Heart right ventricle (tissue), 16 donors: Measurements from ENCODE around the gene CMA1. TPM values are rescaled to one million over a fixed set of nuclear protein-coding genes. Genes with fewer than 3 reads are reported as not detected.
"Not testable (repeated sequence)": the region's sequence is repeated elsewhere in the genome, so short reads cannot be mapped to it uniquely, and the experiment has no call there.

Experiments
- ATAC-seq, 8 donors: fragments of 200-7000 bp; cut with Tn5 transposase; one replicate each; pipeline ENCODE4 v1.9.1; 2020; ENCODE audit warnings: mild to moderate bottlenecking in 8 of 8, moderate library complexity in 8 of 8, moderate number of reproducible peaks in 1 of 8
- DNase-seq, 2 donors: peaks; one replicate each; pipeline ENCODE4 v3.0.0-alpha.2; 2020
- H3K27ac ChIP-seq, 10 donors: fragments of 200-600 bp; sonication (generic) in 2 of 10; one replicate each; pipeline versions ENCODE4 v1.5.0 to v1.8.0; 2020 to 2022; ENCODE audit warnings: mild to moderate bottlenecking in 3 of 10
- H3K27me3 ChIP-seq, 7 donors: fragments of 200-600 bp; one replicate each; pipeline ENCODE4 v1.8.0; 2021 to 2022; ENCODE audit warnings: mild to moderate bottlenecking in 2 of 7
- H3K36me3 ChIP-seq, 9 donors: fragments of 200-600 bp; sonication (generic) in 1 of 9; one replicate each; pipeline versions ENCODE4 v1.5.0 to v1.8.0; 2020 to 2022; ENCODE audit warnings: mild to moderate bottlenecking in 2 of 9
- H3K4me1 ChIP-seq, 9 donors: fragments of 200-600 bp; sonication (generic) in 1 of 9; one replicate each; pipeline versions ENCODE4 v1.5.0 to v1.8.0; 2020 to 2022; ENCODE audit warnings: mild to moderate bottlenecking in 4 of 9
- H3K4me3 ChIP-seq, 10 donors: fragments of 200-600 bp; sonication (generic) in 2 of 10; one replicate each; pipeline versions ENCODE4 v1.5.0 to v1.8.0; 2020 to 2022; ENCODE audit warnings: mild to moderate bottlenecking in 7 of 10, moderate library complexity in 2 of 10
- H3K9me3 ChIP-seq, 11 donors: fragments of 200-600 bp in 10 of 11; sonication (generic) in 2 of 11; one replicate each; pipeline versions ENCODE4 v1.5.0 to v1.8.0; 2013 to 2022; ENCODE audit warnings: mild to moderate bottlenecking in 2 of 11, control low read depth in 1 of 11, moderate library complexity in 1 of 11
- CTCF ChIP-seq, 9 donors: fragments of 200-600 bp; sonication (generic) in 2 of 9; IDR thresholded peaks; one replicate each; pipeline versions ENCODE4 v1.5.0 to v1.8.0; 2021 to 2022; ENCODE audit warnings: antibody characterized with exemption in 9 of 9, mild to moderate bottlenecking in 5 of 9, moderate library complexity in 1 of 9
- WGBS, 2 donors: extraction: QIAGEN DNeasy Blood & Tissue Kit; methylation state at CpG; one replicate each; pipeline ENCODE4 v1.1.7; 2013; ENCODE audit warnings: inconsistent platforms in 1 of 2; 5-methylcytosine and 5-hydroxymethylcytosine counted together
- intact Hi-C, 10 donors: fragments of 100-400 bp; cut with DNase I; formaldehyde crosslinking; loops; one replicate each; pipeline versions ENCODE4 v1.11.1 to v1.14.2; 2022
- polyA plus RNA-seq, 2 donors: library from polyadenylated mRNA; stranded (reverse); fragments of 200-250 nt; gene quantifications; one replicate each; pipeline ENCODE4 v1.2.3, GENCODE V29; 2013
- total RNA-seq, 10 donors: library from RNA; stranded (reverse); fragmentation: NEBNext Ultra II Directional in 3 of 10; extraction: Animal tissue kit (Norgen Biotek cat#: 25700) in 3 of 10; gene quantifications; one replicate each; pipeline versions ENCODE4 v1.2.1 to v1.2.4, GENCODE V29; 2021 to 2023
- donor health status: Arrhythmogenic right ventricular cardiomyopathy.
- donor health status: ischemic (EF 13 %, LVEDD 7.1; RV severe dilation, severe dysfunction).
- donor health status: healthy with polysubstance abuse.
- donor health status: DM: no; HTN: yes; CAD: no.
- donor health status: DM: no; HTN: no; CAD: no.
- donor health status: ischemic (EF 25% LVEDD 6.9; RV normal size, moderate dysfunction).
- donor health status: ischemic (EF 25% LVEDD 5.7; RV mildly dilated, moderate dysfunction).
- donor health status: healthy.
- donor health status: DM: yes; HTN: yes; CAD: no.
- donor health status: Ischemic cardiomyopathy.
- donor health status: ischemic (EF 35%, LVEDD 5.7; RV mildly dilated, moderate dysfunction).
- donor health status: nonischemic (EF 11% LVEDD 7.7; RV severe dilation, severe dysfunction).
- donor health status: DM: yes; HTN: yes; CAD: no.
- donor health status: PGD.
- donor health status: ischemic (EF 29% LVEDD 5.4; RV normal size, mild dysfunction).
- donor health status: nonischemic (EF 23%, LVEDD 6.1; RV moderate dilation, normal function).

CMA1 gene
- total and polyA plus RNA-seq, 12 donors, result 0.13 to 1.4 (median 0.70) TPM; not detected in 3

- no peaks in the 10 kb centered on the region for H3K4me1 ChIP-seq
- H3K36me3 ChIP-seq, result no peaks in the 10 kb centered on the region
- peaks cover 0 to under 1% (median 0%) of the 10 kb centered on the region in 11 donors for H3K9me3 ChIP-seq
- 24 to 45% methylated on average over 1 of the region's 1 CpG for WGBS, 2 donors
- no peak overlapping the region for H3K27ac ChIP-seq
- no peak overlapping the region for H3K4me3 ChIP-seq
- intact Hi-C loops, result no loop called here
- DNase-seq, result no peak
- ATAC-seq, result no peak
- no peak for TF ChIP-seq CTCF (IDR thresholded peaks at IDR 0.05)
- peaks cover 0 to 14% (median 0%) of the 10 kb centered on the region in 7 donors for H3K27me3 ChIP-seq
These were observed 27.7 kb upstream of the CMA1 start for GRCh38 chr14:24535737-24536136.

GRCh38 chr14:24534286-24534685 lies 26.2 kb upstream of the CMA1 start:
- Histone ChIP-seq H3K27me3 (peaks cover 0 to 14% (median 0%) of the 10 kb centered on the region in 7 donors), H3K4me1 (no peaks in the 10 kb centered on the region), H3K36me3 (no peaks in the 10 kb centered on the region), H3K9me3 (peaks cover 0 to 3% (median 0%) of the 10 kb centered on the region in 11 donors), H3K27ac (no peak overlapping the region), H3K4me3 (no peak overlapping the region)
- no peak for TF ChIP-seq CTCF (IDR thresholded peaks at IDR 0.05)
- no peak for ATAC-seq
- no peak for DNase-seq
- WGBS, 2 donors, result 77 to 81% methylated on average over 3 of the region's 3 CpGs
- intact Hi-C loops, result no loop called here

- H3K4me1 ChIP-seq, ATAC-seq, intact Hi-C loops, H3K27me3 ChIP-seq, H3K27ac ChIP-seq, DNase-seq, H3K36me3 ChIP-seq, H3K4me3 ChIP-seq, H3K9me3 ChIP-seq: not testable (repeated sequence)
- 70 to 78% methylated on average over 15 of the region's 15 CpGs for WGBS, 2 donors
These were observed 18.0 kb upstream of the CMA1 start for GRCh38 chr14:24525877-24526620.

- ATAC-seq (no peak), DNase-seq (no peak)
- H3K9me3 ChIP-seq, result no peaks in the 10 kb centered on the region
- H3K36me3 ChIP-seq, result no peaks in the 10 kb centered on the region
- H3K4me1 ChIP-seq, result no peaks in the 10 kb centered on the region
- H3K4me3 ChIP-seq, result no peak overlapping the region
- intact Hi-C loops, result no loop called here
- no peak for TF ChIP-seq CTCF (IDR thresholded peaks at IDR 0.05)
- WGBS, 2 donors, result 63 to 68% methylated on average over 2 of the region's 2 CpGs
- no peaks in the 10 kb centered on the region for H3K27me3 ChIP-seq
- no peak overlapping the region for H3K27ac ChIP-seq
These were observed 10.8 kb upstream of the CMA1 start for GRCh38 chr14:24518851-24519250.

GRCh38 chr14:24514209-24514608 lies 6.1 kb upstream of the CMA1 start:
- no peaks in the 10 kb centered on the region for H3K9me3 ChIP-seq
- no peak for ATAC-seq
- TF ChIP-seq CTCF (IDR thresholded peaks at IDR 0.05), result no peak
- intact Hi-C loops, result no loop called here
- WGBS, 2 donors, result 83 to 95% methylated on average over 1 of the region's 1 CpG
- H3K4me1 ChIP-seq, result no peaks in the 10 kb centered on the region
- H3K36me3 ChIP-seq, result no peaks in the 10 kb centered on the region
- no peak overlapping the region for H3K4me3 ChIP-seq
- no peak for DNase-seq
- H3K27ac ChIP-seq, result no peak overlapping the region
- H3K27me3 ChIP-seq, result no peaks in the 10 kb centered on the region
